COLO668 (cell line): Measurements from ENCODE around the gene HSPD1.

Experiments used
- DNase-seq: peaks from one replicate; lab custom pipeline; 2025; ENCODE audit not compliant: unreplicated experiment; lab: John Stamatoyannopoulos, UW

HSPD1 gene

GRCh38 chr2:197437380-197437779 is 62.3 kb downstream of the HSPD1 start:
- DNase-seq = no peak
